MG63 (cell line): ENCODE data around the gene GRK5. TPM values are rescaled to one million over a fixed set of nuclear protein-coding genes. Genes with fewer than 3 reads are reported as not detected.

Experiments
- DNase-seq: peaks from one replicate; pipeline ENCODE4 v3.0.0-alpha.2; 2020
- H3K27me3 ChIP-seq: fragments of 250-450 bp; sonication (Bioruptor Pico); 2 replicates; pipeline ENCODE4 v1.5.1; 2020; ENCODE audit warnings: mild to moderate bottlenecking, moderate library complexity
- H3K36me3 ChIP-seq: fragments of 250-450 bp; sonication (Bioruptor Pico); 2 replicates; pipeline ENCODE4 v1.5.1; 2020; ENCODE audit warnings: mild to moderate bottlenecking, moderate library complexity
- H3K4me3 ChIP-seq: fragments of 250-450 bp; sonication (Bioruptor Pico); 2 replicates; pipeline ENCODE4 v1.5.1; 2020; ENCODE audit warnings: mild to moderate bottlenecking, moderate library complexity
- H3K9me3 ChIP-seq: fragments of 250-450 bp; sonication (Bioruptor Pico); 2 replicates; pipeline ENCODE4 v1.5.1; 2020; ENCODE audit warnings: mild to moderate bottlenecking, moderate library complexity
- total RNA-seq: library from RNA; depleted of rRNA; stranded (reverse); fragments of >200 nt; shearing (Covaris generic); gene quantifications from 2 replicates; pipeline ENCODE4 v1.2.3, GENCODE V29; 2014; ENCODE audit warnings: low replicate concordance

GRK5 gene
- total RNA-seq, 1 experiment from 2014 or later = 22.8 TPM

DNA sequence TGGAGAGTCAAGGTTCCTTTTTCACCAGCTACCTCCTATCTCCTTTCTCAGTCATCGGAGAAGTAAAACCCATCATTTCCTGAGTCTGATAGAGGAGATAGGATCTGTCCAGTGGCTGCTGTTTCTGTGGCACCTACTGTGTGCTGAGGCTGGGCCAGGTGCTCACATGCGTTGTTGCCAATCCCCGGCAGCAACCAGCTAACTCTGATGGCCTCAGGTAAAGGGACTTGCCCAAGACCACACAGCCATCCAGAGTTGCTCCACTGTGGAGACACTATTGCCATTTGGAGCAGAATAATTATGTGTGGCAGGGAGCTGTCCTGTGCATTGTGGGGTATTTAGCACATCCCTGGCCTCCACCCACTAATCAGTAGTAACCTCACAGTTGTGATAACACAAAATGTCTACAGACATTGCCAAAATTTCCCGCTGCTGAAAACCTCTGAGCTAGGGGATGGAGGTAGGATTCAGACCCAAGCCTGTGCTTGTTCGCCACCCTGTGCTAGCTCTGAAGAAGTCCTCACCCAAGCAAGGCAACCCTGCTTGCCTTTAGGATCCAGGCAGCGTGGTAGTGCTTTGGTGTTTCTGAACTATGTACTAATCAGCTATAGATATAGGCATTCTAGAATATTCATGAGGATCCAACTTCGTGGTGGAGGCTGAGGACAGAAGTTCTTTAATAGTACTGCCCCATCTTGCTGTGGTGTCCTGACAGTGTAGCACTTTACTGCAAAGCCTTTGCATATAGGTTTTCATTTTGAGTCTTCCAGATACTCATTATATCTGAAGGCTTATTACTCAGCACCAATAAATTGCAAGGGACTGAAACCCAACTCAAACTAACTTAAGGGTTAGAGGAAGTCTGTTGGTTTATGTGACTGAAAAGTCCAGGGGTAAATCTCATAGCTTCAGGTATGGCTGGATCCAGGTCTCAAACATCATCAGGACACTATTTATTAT is 164.6 kb downstream of the GRK5 start:
- H3K9me3 ChIP-seq = no peaks in the 10 kb centered on the region
- no peak for DNase-seq
- H3K27me3 ChIP-seq = no peaks in the 10 kb centered on the region
- no peak overlapping the region for H3K4me3 ChIP-seq
- no peaks in the 10 kb centered on the region for H3K36me3 ChIP-seq

DNA sequence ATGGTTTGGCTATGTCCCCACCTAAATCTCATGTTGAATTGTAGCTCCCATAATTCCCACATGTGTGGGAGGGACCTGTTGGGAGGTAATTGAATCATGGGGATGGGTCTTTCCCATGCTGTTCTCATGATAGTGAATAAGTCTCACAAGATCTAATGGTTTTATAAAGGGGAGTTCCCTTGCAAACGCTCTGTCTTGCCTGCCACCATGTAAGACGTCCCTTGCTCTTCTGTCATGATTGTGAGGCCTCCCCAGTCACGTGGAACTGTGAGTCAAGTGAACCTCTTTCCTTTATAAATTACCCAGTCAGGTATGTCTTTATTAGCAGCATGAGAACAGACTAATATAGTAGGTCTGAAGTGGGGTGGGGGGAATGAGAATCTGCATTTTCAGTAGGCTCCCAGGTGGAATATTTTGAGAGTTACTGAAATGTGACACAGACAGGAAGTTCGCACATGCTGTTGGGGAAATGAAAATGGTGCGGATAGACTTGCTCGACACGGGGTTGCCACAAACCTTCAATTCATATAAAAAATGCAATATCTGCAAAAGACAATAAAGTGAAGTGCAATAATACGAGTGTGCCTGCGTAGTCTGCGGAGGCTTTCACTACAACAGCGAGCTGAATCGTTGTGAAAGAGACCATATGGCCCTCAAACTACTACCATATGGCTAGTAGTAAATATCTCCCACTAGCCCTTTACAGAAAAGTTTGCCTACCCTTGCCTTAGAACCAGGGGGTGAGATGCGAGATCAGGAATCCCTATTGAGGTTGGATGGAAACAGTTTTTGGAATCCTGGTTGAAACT is 166.1 kb downstream of the GRK5 start:
- Histone ChIP-seq H3K27me3 (no peaks in the 10 kb centered on the region), H3K36me3 (no peaks in the 10 kb centered on the region), H3K9me3 (no peaks in the 10 kb centered on the region), H3K4me3 (no peak overlapping the region)
- DNase-seq = no peak

DNA sequence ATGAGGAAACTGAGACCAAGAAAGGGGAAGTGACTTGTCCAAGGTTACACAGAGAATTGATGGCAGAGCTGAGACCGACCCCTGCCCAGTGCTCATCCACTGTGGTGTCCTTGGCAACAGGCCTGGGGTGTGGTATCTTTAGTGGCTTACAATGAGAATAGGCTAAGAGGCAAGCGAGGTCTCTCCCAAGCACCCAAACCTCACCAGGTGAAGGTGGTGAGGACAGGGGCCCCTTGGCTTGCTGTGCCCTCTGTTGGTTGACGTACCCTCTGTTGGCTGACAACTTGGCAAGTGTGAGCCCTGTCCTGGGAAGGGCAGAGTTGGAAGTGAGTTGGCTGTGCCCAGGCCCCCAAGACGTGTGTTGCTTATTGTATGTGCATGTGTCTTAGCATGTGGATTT is 166.9 kb downstream of the GRK5 start:
- H3K9me3 ChIP-seq = no peaks in the 10 kb centered on the region

DNA sequence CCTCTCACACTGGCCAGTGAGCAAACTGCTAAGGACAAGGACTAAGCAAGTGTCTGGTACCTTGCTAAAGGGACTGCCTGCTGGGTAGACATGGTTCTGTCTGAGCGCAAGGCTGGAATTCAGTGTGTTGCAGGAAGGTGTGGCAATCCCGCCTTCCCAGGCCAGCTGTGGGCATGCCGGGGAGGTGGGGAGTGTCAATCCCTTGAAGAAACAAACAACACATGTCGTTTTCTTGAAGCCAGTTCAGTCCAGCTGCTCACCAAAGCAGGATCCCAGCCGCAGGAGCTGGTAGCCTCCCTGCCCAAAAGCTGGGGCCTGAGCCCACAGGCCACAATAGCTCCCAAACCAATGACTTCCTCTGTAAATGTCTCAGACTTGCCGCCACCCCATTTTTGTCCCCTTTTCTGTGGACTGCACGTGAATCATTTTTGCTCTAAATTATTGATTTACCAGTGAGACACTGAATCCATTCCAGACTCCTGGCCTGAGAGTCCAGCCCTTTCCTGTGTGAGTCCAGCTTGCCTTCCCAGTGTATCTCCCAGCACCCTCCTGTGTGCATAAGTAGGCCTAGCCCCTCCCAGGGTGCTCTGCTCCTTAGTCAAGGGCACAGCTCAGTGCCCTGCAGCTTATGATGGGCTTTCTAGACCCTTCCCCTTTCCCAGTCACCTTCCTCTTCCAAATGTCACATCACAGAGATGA is 168.4 kb downstream of the GRK5 start:
- H3K27me3 ChIP-seq = no peaks in the 10 kb centered on the region
- no peak overlapping the region for H3K4me3 ChIP-seq
- H3K36me3 ChIP-seq = peaks cover 3% of the 10 kb centered on the region; the same call in 1 of the 2 replicates
- DNase-seq = peak; percentile 36
- no peaks in the 10 kb centered on the region for H3K9me3 ChIP-seq

More for the DNA sequence above, 166.9 kb downstream of the GRK5 start:
- Histone ChIP-seq H3K36me3 (no peaks in the 10 kb centered on the region), H3K27me3 (no peaks in the 10 kb centered on the region), H3K4me3 (no peak overlapping the region)
- DNase-seq = no peak

DNA sequence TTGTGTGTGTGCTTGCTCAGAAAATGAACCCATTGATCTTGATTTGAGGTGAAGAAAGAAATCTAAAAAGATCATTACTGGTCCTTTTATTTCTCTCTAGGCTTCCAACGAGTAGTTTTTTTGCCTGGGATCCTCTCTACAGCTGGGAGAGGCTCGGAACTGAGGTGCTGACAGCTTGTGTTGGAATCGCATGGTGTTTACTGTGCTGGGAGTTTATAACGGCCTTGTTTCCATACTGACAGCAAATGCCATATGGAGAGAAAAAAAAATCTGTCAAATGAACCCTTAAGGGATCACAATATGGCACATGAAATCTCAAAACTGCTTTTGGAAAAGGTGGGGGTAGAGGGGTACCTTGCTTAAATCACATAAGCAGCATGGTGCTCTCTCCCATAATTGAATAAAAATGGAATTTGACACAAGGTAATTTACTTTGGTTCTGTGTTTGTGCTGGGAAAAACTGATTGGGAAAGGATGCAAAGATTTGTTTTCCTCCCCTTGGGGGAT is 170.1 kb downstream of the GRK5 start:
- H3K36me3 ChIP-seq = peaks cover 3% of the 10 kb centered on the region; the same call in 1 of the 2 replicates
- H3K4me3 ChIP-seq = no peak overlapping the region
- H3K9me3 ChIP-seq = no peaks in the 10 kb centered on the region
- no peak for DNase-seq
- H3K27me3 ChIP-seq = no peaks in the 10 kb centered on the region

DNA sequence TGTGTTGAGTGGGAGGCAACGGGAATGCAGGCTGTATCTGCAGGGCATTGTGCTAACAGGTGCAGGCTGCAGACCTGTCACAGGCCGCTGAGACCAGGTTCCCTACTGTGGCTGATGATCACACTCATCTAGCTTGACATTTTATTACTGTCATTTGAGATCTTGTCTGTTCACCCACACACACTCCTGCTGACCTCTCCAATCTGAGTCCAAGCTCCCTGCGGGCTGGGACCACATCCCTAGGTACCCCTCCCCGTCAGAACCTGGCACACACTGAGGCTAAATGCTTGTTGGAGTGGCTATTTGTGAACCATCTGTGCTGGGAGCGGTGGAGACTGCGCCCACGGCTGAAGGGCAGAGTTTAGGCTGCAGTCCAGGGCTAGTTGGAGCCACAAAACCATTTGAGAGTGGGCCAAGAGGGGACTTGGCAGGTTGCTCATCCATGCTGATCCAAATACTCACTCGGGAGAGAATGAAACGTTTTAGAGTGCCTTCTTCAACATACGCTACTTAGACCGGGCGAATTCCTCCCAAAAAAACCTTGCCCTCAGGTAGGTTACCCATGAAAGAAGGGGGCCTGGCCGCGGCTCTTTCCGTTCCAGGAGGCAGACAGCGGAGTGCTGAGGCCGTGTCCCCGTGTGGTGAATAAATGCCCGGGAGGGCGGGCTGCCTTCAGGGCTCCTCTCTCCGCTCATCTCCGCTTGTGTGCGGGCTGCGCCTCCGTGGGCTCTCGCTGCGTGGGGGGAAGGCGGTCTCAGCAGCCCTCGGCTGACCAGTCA is 170.8 kb downstream of the GRK5 start:
- Histone ChIP-seq H3K4me3 (peak overlapping the region; percentile 40), H3K36me3 (peaks cover 3% of the 10 kb centered on the region; the same call in 1 of the 2 replicates), H3K9me3 (no peaks in the 10 kb centered on the region), H3K27me3 (no peaks in the 10 kb centered on the region)
- peak; percentile 79 for DNase-seq

DNA sequence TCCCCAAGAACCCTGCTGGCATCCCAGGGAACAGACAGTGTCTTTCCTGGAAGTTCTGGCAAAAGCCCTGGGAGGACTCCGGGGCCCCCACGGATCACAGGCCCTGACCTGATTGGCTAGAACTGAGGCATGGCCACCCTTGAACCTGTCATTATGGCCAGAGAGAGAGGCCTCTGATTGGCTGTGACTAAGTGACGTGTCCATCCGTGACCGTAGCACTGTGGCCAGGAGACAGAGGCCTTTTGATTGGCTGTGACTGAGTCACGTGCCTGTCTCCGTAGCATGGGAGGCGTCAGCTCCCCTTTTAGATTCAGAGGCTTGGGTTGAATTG is 171.3 kb downstream of the GRK5 start:
- Histone ChIP-seq H3K36me3 (peaks cover 5% of the 10 kb centered on the region), H3K27me3 (no peaks in the 10 kb centered on the region), H3K4me3 (peak overlapping the region; percentile 40), H3K9me3 (no peaks in the 10 kb centered on the region)
- peak; percentile 81 for DNase-seq

DNA sequence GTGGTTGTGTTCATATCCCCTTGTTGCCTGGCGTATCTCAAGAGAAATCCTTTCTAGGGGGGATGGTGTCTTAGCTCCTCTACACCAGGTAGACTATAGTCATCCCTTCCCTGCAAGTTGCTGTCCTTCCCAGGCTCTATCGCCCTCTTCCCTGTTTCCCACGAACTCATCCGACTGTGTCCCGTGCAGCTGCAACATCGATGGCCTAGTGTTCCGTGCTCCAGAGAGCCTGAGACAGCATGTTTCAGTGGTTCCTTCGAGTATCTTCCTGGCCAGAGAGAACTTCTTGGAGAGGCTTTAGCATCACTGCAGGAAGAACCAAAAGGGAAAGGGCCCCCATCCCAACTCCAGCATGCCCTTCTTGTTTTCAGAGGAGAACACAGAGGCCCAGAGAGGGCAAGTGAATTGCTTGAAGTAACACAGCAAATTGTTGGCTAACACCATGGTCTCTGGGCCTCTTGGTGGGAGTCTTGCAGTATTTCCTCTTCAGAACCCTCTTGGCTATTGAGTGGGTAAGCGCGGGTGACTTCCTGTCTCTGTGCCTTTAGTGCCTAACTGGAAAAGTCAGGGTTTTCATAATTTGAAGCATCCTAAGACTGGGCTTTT is 172.2 kb downstream of the GRK5 start:
- Histone ChIP-seq H3K9me3 (no peaks in the 10 kb centered on the region), H3K27me3 (no peaks in the 10 kb centered on the region), H3K36me3 (peaks cover 5% of the 10 kb centered on the region), H3K4me3 (no peak overlapping the region)
- no peak for DNase-seq

DNA sequence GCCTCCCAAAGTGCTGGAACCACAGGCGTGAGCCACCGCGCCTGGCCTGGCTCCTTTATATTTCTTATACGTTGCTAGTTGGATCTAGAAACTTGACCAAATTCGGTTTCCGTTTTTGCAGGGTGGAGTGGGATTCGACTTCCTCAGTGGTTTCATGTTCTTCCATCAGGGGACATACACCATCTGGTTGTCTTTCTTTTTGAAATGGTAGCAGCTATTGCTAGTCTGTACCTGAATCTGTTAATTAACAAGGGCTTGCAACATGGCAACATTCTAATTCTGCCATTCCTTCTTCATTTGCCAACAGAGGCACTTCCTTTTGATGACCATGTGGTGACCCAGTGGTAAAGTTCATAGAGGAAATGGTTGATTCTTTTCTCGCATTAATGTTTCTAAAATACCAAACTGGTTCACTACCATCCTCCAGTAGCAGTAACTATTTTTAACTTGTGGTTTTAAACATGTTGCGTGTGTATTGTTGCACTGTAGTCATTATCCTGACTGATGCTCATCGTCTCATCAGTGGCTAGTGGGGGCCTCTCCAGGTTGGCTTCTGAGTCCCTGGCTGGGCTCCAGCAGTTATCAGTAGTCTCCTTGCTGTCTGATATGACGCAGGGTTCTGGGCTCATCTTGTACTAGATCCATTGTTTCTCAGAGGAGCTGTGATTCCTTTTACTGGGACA is 175.9 kb downstream of the GRK5 start:
- Histone ChIP-seq H3K4me3 (no peak overlapping the region), H3K36me3 (peaks cover 5% of the 10 kb centered on the region), H3K9me3 (peaks cover under 1% of the 10 kb centered on the region; the same call in 1 of the 2 replicates), H3K27me3 (no peaks in the 10 kb centered on the region)
- no peak for DNase-seq

DNA sequence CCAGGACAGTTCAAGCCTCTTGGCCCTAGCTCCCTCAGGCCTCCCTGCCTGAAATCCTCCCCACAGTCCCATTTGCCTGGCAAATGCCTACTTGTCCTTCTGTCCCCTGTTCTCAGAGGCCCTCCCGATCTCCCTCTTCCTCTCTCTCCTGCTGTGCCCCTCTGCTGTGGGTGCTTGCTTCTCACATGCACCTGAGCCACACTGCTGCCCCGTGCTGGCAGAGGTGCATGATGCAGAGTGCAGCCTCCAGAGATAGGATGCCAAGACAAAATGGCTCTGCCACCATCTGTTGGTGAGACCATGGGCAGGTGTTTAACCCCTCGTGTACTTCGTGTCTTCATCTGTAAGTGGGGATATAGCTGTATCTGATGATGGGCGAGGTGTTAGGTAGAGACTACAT is 176.8 kb downstream of the GRK5 start:
- DNase-seq = no peak
- H3K9me3 ChIP-seq = peaks cover 2% of the 10 kb centered on the region; the same call in 1 of the 2 replicates
- no peak overlapping the region for H3K4me3 ChIP-seq
- H3K36me3 ChIP-seq = peaks cover 9% of the 10 kb centered on the region
- H3K27me3 ChIP-seq = no peaks in the 10 kb centered on the region

DNA sequence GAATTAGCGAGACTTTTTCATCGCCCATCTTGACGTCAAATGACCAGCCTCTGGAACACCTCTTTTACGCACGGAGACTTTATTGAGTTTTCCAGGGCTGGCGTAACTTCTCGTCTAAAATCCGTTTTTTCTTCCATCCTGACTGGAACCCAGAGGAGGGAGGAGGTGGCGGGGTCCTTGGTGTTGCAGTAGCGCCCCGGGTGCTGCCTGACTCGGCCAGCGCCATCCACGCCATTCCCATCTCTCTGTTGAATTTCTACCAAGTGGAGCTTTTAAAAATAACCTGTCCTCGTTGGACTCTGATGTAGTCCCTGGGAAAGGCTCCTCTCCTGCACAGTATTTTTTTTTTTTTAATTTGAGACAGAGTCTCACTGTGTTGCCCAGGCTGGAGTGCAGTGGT is 179.3 kb downstream of the GRK5 start:
- Histone ChIP-seq H3K27me3 (no peaks in the 10 kb centered on the region), H3K9me3 (peaks cover 2% of the 10 kb centered on the region; the same call in 1 of the 2 replicates), H3K4me3 (no peak overlapping the region), H3K36me3 (peaks cover 6% of the 10 kb centered on the region)
- DNase-seq = no peak

DNA sequence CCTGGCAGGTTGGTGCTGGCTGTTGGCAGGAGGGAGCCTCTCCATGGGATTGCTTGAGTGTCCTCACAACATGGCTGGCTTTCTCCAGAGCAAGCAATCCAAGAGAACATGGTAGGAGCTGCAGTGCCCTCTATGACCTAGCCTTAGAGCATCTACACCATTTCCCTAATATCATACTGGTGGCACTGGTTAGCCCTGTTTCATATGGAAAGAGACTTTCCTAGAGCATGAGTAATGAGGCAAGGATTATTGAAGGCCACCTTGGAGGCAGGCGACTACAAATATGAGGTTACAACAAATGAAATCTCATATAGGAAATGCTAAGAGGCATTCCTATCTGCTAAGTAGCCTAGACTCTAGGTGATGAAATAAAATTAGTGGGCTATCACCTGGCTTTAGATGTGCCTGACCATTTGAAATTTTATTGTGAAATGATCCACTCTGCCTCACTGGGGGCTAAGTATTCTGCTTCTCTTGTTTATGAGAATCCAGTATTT is 181.5 kb downstream of the GRK5 start:
- no peak for DNase-seq
- no peaks in the 10 kb centered on the region for H3K27me3 ChIP-seq
- H3K9me3 ChIP-seq = peaks cover 2% of the 10 kb centered on the region; the same call in 1 of the 2 replicates
- H3K36me3 ChIP-seq = peaks cover 3% of the 10 kb centered on the region
- H3K4me3 ChIP-seq = no peak overlapping the region

DNA sequence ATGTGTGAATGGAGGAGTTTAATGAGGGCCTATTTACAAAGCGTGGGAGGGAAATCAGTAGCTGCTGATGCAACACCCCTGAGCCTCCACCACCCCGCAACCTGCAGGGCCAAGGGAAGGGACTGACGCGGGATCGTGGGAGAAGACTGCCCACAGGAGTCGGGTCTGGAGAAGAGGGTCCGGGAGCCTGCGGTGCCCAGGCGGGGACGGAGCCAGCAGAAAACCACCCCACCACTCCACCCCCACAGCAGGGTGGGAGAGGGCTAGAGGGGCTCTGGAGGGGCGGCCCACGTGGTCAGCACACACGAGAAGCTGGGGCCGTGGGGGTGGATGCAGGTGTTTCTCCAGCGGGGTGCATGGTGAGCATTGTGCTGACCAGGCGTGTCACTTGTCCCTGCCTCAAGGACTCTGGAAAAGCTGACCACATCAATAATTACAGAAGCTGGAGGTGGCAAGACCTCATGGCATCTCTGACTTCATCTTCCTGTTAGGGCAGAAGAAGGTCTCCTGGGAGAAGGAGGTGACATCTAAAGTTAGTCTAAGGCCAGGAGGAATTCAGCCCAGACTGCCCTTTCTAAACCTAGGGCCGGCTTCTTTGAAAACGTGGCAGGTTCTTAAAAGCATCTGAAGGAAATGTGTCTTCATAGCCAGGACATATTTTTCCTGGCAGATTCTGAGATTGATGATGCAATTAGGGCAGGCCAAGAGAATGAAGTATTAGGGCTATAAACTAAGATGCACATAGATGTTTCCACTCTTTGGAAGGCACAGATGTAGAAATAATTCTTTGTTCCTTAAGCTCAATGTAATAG is 184.3 kb downstream of the GRK5 start:
- Histone ChIP-seq H3K36me3 (peaks cover 3% of the 10 kb centered on the region), H3K4me3 (no peak overlapping the region), H3K27me3 (no peaks in the 10 kb centered on the region), H3K9me3 (peaks cover 2% of the 10 kb centered on the region; the same call in 1 of the 2 replicates)
- DNase-seq = no peak

DNA sequence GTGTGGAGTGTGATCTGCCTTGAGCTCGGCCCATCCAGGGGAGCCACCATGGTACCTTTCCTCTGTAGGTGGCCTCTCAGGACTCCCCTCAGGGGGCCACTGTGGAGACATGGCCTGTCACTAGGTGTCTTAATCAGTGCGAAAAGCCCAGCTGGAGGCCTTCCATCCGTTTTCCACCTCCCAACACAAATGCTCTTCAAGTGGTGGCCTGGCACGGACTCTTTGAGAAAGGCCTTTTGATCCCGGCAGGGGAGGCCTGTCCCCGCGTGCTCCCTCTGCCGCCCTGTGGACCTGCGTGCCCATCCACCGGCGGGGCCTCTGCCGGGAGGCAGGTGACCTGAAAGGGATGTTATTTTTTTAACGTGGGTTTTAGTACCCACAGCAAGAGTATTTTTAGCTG is 185.6 kb downstream of the GRK5 start:
- H3K4me3 ChIP-seq = no peak overlapping the region
- no peaks in the 10 kb centered on the region for H3K27me3 ChIP-seq
- H3K9me3 ChIP-seq = peaks cover 2% of the 10 kb centered on the region; the same call in 1 of the 2 replicates
- DNase-seq = no peak
- H3K36me3 ChIP-seq = peaks cover 3% of the 10 kb centered on the region
